ENCODE results near the gene CGNL1.

DNA sequence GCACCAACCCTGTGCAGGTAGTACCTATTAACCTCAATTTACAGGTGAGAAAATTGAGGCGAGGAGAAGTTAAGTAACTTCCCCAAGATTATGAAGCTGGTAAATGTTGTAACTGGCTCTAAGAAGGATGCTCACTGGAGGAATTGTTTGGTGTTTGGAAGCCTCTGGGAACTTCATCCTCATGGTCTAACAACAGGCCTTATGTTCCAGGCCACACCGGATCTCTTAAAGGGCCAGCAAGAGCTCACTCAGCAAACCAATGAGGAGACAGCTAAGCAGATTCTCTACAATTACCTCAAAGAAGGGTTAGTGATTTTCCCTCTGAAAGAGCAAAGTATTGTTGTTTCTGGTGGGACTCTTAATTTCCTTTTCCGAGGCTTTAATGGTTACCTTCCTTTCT lies 63.9 kb downstream of the CGNL1 start:
- TF ChIP-seq, protein P1, sequence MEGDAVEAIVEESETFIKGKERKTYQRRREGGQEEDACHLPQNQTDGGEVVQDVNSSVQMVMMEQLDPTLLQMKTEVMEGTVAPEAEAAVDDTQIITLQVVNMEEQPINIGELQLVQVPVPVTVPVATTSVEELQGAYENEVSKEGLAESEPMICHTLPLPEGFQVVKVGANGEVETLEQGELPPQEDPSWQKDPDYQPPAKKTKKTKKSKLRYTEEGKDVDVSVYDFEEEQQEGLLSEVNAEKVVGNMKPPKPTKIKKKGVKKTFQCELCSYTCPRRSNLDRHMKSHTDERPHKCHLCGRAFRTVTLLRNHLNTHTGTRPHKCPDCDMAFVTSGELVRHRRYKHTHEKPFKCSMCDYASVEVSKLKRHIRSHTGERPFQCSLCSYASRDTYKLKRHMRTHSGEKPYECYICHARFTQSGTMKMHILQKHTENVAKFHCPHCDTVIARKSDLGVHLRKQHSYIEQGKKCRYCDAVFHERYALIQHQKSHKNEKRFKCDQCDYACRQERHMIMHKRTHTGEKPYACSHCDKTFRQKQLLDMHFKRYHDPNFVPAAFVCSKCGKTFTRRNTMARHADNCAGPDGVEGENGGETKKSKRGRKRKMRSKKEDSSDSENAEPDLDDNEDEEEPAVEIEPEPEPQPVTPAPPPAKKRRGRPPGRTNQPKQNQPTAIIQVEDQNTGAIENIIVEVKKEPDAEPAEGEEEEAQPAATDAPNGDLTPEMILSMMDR (IDR thresholded peaks at IDR 0.05) = no peak
- no peak for TF ChIP-seq POLR2AphosphoS5 (IDR thresholded peaks at IDR 0.05)
- no peak for TF ChIP-seq POLR2A (IDR thresholded peaks at IDR 0.05; ENCODE audit: low read depth)

Measured in esophagus muscularis mucosa (tissue), 3 donors.